GM21717 (cell line): ENCODE data around the gene CALU.

Experiments used
- ATAC-seq: cut with Tn5 transposase; IDR thresholded peaks from one replicate; pipeline ENCODE4 v1.9.1; 2021; ENCODE audit warnings: mild to moderate bottlenecking, moderate library complexity; ENCODE audit not compliant: unreplicated experiment

The CALU gene

DNA sequence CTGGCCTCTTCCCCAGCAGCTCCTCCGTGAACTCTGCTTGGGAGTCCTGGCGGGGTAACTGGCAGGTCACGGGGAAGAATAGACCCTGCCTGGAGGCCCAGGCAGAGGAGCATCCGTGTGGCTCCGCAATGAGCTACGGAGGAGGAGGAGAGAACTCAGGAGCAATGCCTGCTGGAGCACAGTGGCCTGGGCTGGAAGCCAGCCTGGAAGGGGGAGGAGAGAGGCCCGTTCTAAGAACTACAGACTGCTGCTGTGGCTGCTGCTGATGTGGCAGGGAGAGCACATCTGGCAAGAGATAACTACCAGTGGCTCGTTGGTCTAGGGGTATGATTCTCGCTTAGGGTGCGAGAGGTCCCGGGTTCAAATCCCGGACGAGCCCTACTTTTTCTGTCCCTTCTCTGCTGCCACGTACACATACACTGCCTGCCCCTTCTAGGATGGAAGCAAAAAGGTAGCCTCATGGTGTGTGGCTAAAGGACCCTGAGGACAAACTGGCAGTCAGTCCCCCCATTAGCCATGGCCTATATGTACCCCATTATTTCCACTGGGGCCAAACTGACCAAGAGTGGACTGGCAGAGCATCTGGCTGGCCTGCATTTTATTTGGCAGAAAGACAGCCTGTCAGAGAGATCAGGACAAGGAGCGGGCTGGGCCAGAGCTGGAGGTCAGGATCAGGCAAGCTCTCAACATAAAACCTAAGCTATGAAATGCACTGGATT is 44.1 kb downstream of the CALU start:
- ATAC-seq = no peak

DNA sequence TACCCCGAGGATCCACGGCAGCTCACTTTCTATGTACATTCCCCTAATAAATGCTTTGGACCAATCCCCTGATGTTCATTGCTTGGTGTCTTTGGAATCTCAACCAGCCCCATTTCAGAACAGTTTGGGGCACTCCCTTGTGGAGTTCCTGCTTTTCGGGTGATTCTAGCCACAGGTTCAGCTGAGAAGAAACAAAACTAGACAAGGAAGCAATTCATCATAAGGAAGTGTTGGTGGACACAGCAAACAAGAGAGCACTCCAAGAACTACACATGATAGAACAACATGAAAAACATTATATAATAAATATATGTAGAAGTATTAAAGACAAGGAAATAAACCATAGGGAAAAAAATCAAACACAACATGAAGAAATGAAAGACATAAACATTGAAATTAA is 46.6 kb downstream of the CALU start:
- ATAC-seq = no peak

DNA sequence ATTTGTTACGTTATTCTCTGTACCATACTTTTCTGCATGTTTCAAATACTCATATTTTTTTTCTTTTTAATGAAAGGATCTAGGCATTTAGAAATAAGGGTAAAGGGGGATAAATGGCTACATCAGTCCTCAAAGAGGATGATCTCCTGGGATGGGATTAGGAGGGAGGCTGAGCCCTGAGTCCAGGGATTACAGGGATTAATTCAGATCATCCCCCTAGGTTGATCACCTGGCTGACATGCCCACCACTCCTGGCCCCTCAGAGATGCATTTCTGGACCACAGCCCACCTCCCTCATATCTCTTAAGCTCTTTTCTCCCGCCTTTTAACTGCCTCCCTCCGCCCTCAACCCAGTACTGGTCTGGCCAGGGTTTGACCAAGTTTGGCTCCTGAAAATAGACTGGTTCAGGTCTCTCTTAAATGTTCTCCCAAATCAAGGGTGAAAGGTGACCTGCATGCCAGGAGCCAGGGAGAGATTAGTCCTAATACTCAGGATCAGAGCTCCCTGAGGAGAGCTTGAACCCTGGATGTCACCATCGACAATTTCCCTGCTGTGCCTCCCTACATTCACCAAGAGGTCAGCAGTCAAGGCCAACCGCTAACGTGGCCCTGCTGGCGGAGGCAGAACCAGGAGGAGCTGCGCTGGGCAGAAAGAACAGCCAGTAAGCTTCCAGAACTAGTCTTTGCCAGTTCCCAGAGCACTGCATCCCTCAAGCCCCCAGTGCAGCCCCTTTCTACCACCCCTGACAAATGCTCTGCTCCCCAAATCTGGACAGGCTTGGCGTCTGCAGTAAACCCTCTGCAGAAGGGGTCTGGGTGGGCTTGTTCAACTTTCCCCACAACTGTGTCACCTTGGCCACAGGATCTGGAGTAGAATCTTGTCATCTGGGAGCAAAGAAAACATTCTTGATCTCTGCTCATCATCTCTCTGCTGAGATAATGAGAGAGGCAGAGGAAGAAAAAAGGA is 49.6 kb downstream of the CALU start:
- ATAC-seq = no peak

- ATAC-seq = peak; percentile 20
These were observed 51.3 kb downstream of the CALU start for GRCh38 chr7:128790315-128791041.

DNA sequence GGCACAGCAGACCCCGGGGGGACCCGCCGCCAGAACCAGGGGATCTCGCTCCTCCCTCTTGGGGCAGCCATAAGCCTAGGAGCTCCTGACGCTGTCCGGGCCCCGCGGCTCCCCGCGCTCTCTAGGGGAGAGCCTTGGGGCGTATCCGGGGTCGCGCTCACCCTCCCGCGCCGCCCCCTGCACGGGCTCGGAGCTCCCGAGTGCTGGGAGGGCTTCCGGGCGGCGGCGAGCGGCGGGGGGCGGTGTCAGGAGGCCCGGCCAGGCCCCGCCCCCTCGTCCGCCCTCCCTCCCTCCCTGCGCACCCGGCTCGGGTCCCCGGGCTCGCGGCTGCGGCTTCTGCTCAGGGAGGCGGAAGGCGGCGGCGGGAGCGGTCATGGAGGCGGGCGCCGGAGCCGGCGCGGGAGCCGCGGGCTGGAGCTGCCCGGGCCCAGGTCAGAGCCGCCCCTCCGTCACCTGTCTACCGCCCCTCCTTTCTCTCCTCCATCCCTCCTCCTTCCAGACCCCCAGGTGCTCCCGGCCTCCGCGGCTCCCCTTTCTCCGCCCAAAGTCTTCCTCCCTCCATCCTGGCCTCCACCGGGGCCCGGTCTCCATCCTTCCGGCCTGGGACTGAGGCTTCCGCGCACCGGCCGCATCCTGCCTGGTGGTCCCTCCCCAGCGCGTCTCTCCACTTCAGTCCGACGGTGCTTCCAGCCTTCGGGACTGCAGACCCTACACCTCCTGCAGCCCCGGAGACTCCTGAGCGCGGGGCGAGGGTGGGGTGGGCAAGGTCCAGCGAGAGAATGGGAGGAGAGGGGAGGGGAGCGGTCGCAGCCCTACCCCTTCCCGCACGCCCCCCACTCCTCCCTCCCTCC is 52.2 kb downstream of the CALU start, which contains the start of gene CCDC136:
Gene CCDC136, plus strand, starts transcription at position 848 of the 851 bp plus-strand sequence. CDS start 444 bp downstream, outside the sequence.
- ATAC-seq = peak; percentile 75

DNA sequence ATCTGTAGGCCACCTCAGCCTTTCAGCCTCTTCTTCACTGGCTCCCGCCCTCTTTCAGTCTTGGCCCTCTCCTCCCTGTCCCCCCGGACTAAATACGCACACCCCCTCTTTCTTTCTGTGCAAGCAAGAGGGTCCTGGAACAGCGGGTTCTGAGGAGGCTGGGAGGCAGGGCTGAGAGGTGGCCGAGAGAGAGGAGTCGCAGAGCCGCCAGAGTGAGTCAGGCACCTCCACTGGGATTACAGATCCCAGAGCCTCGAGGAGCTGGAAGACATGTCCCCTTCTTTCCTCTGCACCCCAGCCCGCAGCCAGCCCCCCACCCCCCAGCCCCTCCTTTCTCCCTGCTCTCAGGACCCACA is 52.8 kb downstream of the CALU start:
- ATAC-seq = no peak

DNA sequence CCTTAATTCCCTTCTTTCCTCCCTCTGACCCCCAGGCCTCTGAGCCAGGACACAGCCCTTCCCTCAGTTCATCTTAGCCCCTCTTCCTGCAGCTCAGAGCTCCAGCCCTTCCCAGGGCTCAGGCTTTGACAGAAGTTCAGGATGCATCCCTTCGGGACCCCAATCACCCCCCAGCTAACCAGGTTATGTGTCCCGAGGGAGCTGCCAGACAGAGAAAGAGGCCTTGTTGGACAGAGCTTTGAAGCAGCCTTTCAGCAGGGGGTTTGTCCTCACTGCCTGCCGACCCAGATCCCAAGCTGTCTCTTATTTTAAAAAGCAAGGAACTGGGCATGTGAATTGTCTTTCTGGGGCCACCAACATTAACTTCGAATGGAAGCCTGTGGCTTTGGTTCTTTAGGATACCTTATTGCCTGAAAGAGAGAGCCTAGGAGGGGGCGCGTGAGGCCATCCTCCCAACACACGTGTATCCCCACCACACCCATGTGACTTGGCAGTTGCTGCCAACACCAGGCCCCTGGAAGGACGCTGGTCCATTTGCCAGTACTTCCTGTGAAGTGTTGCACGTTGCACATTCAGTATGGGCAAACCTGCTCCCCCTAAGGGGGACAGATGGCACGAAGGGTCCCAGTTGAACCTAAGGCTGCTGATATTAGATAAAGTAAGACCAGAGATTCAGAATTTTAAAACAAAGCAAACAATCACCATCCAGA is 53.5 kb downstream of the CALU start:
- no peak for ATAC-seq

GRCh38 chr7:128793181-128793547 is 54.0 kb downstream of the CALU start:
- ATAC-seq = no peak

DNA sequence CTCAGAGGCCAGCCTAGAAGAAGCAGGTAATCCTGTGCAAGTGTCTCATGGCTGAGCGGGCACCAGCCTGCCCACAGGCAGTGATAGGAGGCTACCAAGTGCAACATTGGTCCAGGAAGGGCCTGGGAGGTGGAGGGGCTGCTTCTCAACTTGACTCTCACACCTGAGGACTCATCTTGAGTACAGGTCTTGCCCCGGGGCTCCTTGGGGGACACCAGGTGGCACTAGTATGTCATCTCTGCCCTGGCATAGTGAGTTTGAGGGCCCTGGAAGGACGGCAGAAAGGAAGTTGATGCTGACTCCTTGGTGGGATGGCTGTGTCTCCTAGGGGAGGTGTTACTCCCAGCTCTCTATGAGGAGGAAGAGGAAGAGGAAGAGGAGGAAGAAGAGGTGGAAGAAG is 54.9 kb downstream of the CALU start:
- no peak for ATAC-seq

GRCh38 chr7:128794436-128794835 is 55.3 kb downstream of the CALU start:
- ATAC-seq = no peak

GRCh38 chr7:128795129-128795528 is 56.0 kb downstream of the CALU start:
- ATAC-seq = no peak

- ATAC-seq = no peak
These were observed 57.2 kb downstream of the CALU start for GRCh38 chr7:128796327-128796726.

GRCh38 chr7:128799451-128799850 is 60.3 kb downstream of the CALU start:
- ATAC-seq = no peak

DNA sequence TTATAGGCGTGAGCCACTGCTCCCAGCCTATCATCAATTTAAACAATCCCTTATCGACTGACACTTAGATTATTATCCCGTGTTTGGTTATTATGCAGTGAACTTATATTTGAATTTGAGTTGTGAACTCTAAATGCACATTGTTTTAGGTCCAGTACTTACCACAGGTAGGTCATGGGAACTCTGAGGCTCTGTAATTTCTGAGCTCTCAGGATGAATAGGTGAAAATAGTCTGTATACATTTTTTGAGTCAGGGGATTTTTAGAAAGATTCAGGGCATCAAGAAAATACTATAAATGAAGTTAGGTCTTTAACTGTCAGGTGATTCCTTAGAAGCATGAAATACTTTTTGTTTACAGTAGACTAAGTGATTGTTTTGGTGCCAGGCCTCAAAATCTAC is 61.4 kb downstream of the CALU start:
- ATAC-seq = no peak

DNA sequence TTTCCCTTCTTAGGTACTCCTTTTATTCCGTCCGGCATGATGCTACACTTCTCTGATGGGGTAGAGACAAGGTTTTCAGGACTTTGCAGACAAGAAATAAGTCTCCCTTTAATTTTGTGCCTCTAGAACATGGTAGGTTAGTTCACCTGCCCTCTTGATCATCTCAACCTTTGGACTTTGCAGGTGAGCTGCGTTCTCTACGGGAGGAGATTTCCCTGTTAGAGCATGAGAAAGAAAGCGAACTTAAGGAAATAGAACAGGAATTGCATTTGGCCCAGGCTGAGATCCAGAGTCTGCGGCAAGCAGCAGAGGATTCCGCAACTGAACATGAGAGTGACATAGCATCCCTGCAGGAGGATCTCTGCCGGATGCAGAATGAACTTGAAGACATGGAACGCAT is 61.8 kb downstream of the CALU start:
- no peak for ATAC-seq

DNA sequence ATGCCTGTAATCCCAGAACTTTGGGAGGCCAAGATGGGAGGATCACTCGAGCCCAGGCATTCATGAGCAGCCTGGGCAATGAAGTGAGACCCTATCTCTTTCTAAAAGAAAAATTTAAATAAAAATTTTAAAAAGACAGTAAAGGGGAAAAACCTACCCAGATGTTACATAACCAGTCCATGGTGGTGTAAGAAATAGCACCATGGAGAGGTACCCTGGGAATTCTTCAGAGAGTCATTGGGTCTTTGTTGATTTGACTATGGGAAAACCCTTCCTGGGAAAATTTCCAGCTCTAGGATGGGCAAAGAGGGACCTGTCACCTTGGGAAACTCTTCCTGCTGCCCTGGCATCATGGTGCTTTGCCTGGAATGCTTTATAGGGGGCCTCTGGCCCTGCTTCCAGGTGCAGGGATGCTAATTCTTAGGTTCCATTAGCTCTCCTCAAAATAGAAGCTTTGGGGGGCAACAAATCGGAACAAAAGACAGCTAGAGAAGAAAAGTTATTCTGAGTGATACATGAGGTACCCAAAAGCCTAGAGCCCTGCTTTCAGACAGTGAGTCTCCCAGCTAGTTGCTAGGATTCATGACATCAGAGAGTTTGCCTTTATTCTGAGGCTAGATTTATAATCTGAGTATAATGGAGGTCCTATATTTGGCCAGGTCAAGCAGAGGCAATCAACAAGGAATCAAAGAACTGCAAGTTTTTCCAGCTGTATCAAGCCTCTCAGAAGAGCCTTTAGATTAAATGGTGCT is 62.7 kb downstream of the CALU start:
- ATAC-seq = no peak

DNA sequence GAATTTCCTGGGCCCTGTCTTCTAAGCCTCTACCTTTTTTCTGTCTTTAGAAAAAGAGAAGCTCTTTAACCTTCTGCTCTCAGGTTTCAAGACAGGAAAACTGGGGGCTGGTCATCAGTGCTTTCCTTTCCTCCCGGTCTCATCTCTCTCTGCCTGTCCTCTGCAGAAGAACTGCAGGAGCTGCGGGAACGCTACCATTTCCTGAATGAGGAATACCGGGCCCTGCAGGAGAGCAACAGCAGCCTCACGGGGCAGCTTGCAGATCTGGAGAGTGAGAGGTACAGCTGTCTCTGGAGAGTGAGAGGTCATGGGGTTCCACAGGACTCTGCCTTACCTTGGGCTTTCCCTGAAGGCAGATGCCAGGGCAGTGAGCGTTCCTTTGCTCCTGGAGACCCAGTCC is 65.3 kb downstream of the CALU start:
- no peak for ATAC-seq

- no peak for ATAC-seq
These were observed 66.1 kb downstream of the CALU start for GRCh38 chr7:128805225-128805624.

- ATAC-seq = no peak
These were observed 68.0 kb downstream of the CALU start for GRCh38 chr7:128807191-128807590.
